Measurements from ENCODE around the gene DIDO1.

The DIDO1 gene

GRCh38 chr20:62837790-62838127 lies 88.5 kb downstream of the DIDO1 start:
- no peaks in the 10 kb centered on the region for H3K27me3 Mint-ChIP-seq (ENCODE audit: low read depth)
- no peaks in the 10 kb centered on the region for H3K9me3 Mint-ChIP-seq
- no peak overlapping the region for H3K4me3 Mint-ChIP-seq
- H3K27ac Mint-ChIP-seq, result no peak overlapping the region
- H3K36me3 Mint-ChIP-seq (ENCODE audit: low read depth), result no peaks in the 10 kb centered on the region
- peaks cover 2% of the 10 kb centered on the region for H3K4me1 Mint-ChIP-seq (ENCODE audit: low read depth)

- Mint-ChIP-seq H3K27me3 (ENCODE audit: low read depth) (no peaks in the 10 kb centered on the region), H3K36me3 (ENCODE audit: low read depth) (no peaks in the 10 kb centered on the region), H3K27ac (no peak overlapping the region), H3K9me3 (no peaks in the 10 kb centered on the region), H3K4me3 (no peak overlapping the region), H3K4me1 (ENCODE audit: low read depth) (peaks cover 7% of the 10 kb centered on the region)
Measured at GRCh38 chr20:62836967-62837490, 89.3 kb downstream of the DIDO1 start.

DNA sequence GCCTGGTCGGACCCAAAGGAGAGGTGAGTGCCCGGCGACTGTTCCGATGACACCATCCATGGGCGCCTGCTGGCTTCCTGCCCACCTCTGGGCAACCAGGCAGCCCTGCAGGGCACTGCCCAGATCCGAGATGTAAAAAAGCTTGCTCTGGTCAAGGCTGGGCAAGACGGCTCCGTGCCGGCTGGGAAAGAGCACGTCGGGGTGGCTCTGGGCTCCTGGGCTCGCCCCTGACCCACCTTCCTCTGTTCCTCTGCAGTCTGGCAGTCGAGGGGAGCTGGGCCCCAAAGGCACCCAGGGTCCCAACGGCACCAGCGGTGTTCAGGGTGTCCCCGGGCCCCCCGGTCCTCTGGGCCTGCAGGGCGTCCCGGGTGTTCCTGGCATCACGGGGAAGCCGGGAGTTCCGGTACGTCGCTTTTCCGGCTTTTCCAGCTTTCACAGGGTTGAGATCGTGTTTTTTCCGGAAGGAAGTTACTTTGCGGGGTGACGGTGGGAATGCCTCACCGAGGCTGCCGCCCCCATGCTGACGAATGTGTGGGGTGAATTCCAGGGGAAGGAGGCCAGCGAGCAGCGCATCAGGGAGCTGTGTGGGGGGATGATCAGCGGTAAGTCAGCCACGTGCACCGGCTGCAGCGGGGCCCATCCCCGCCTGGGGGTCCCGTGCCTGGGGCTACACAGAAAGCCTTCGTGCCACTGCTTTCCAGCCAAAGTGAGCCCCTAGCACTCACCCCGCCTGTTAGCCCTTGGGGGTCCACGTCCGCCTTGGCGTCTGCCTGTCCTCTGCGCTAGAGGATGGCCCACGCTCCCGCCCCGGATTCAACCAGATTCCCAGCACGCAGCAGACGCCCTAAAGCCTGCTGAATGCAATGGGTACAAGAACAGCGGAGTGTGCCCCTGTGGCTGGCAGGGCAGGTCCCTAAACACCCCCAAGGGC lies 90.1 kb downstream of the DIDO1 start:
- Mint-ChIP-seq H3K9me3 (no peaks in the 10 kb centered on the region), H3K4me3 (no peak overlapping the region), H3K36me3 (ENCODE audit: low read depth) (no peaks in the 10 kb centered on the region), H3K27ac (no peak overlapping the region), H3K27me3 (ENCODE audit: low read depth) (no peaks in the 10 kb centered on the region), H3K4me1 (ENCODE audit: low read depth) (peaks cover 10% of the 10 kb centered on the region)

DNA sequence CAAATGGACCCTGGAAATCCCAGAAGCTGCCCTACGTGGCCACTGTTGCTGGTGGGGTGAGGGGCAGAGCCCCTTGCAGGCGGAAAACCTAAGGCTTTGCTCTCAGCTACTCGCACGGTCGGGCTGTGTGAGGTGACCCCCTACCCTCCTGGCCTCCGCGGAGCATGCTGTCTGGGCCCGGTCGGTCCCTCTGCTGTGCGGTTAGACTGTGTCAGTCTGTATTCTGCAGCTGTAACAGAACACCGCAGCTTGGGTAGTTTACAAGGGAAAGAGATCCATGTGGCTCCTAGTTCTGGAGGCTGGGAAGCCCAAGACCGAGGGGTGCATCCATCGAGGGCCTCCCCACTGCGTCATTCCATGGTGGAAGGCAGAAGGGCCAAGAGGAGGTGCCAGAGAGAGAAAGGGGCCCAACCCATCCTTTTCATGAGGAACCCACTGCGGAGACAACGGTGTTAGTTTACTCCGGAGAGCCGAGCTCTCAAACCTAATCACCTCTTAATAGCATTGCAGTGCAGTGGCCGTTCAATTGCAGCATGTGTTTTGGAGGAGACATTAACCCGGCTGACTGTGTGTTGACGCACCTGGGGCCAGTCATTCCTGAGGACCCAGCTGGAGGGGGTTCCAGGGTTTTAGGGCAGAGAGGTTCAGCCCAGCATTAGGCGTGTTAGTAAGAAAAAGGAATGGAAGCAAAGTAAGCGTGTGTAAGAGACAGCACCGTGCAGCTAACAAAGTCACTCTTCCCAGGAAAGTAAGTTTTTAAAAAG lies 91.2 kb downstream of the DIDO1 start:
- no peak overlapping the region for H3K4me3 Mint-ChIP-seq
- no peak overlapping the region for H3K27ac Mint-ChIP-seq
- H3K36me3 Mint-ChIP-seq (ENCODE audit: low read depth), result no peaks in the 10 kb centered on the region
- H3K9me3 Mint-ChIP-seq, result no peaks in the 10 kb centered on the region
- peaks cover 10% of the 10 kb centered on the region for H3K4me1 Mint-ChIP-seq (ENCODE audit: low read depth)
- H3K27me3 Mint-ChIP-seq (ENCODE audit: low read depth), result no peaks in the 10 kb centered on the region

- Mint-ChIP-seq H3K4me1 (ENCODE audit: low read depth) (peaks cover 10% of the 10 kb centered on the region), H3K27ac (no peak overlapping the region), H3K4me3 (no peak overlapping the region), H3K36me3 (ENCODE audit: low read depth) (no peaks in the 10 kb centered on the region), H3K9me3 (no peaks in the 10 kb centered on the region), H3K27me3 (ENCODE audit: low read depth) (no peaks in the 10 kb centered on the region)
Measured at GRCh38 chr20:62832951-62833391, 93.3 kb downstream of the DIDO1 start.

DNA sequence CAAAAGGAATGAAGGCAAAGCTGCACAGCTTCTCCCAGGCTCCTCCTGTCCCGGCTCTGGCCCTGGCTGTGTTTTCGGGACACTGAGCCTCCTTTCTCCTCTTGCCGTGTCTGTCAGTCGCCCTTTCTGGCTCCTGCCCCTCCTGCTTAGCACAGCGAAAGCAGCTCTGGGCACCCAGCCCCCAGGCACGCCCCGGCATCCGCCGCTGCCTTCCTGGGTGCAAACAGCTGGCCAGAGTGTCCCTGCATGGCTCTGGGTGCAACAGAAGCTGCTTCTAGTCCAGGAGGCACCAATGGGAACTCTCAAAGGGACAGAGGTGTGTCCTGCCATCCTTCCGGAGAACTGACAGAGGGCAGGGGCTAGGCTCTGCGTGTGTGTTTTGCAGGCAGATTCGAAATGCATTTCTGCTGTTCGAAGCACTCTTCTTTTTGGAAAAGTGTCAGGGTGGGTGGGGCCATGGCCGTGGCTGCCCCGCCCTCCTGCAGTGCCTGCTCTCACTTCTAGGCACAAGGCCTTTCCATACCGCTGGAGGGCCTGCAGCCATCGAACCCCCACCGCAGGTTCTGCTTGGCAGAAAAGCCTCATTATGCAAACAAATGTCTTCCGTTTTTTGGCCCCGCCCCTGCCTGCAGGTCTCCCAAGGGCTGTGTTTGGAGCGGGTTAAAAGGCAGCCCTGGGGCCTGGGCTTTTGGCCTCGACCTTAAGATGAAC lies 93.9 kb downstream of the DIDO1 start:
- Mint-ChIP-seq H3K4me1 (ENCODE audit: low read depth) (peaks cover 10% of the 10 kb centered on the region), H3K9me3 (no peaks in the 10 kb centered on the region), H3K27me3 (ENCODE audit: low read depth) (no peaks in the 10 kb centered on the region), H3K27ac (peak overlapping the region; percentile 52), H3K4me3 (no peak overlapping the region), H3K36me3 (ENCODE audit: low read depth) (no peaks in the 10 kb centered on the region)

DNA sequence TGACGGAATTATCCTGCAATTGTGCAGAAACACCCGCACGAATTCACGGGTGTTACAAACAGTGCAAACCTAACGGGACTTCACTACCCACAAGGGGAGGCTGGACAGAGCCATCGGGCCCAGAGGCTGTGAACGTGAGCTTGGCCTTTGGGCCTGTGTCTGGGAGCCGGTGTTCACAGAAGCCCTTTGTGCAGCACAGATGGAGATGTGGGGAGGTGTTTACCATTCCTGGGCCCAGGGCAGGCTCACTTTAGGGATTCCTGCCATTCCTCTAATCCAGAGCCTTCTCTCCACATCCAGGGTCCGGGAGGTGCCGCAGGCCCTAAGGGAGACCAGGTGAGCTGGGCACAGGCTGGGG lies 94.5 kb downstream of the DIDO1 start:
- Mint-ChIP-seq H3K9me3 (no peaks in the 10 kb centered on the region), H3K4me1 (ENCODE audit: low read depth) (peaks cover 10% of the 10 kb centered on the region), H3K27ac (peak overlapping the region; percentile 7), H3K27me3 (ENCODE audit: low read depth) (no peaks in the 10 kb centered on the region), H3K36me3 (ENCODE audit: low read depth) (no peaks in the 10 kb centered on the region), H3K4me3 (no peak overlapping the region)

DNA sequence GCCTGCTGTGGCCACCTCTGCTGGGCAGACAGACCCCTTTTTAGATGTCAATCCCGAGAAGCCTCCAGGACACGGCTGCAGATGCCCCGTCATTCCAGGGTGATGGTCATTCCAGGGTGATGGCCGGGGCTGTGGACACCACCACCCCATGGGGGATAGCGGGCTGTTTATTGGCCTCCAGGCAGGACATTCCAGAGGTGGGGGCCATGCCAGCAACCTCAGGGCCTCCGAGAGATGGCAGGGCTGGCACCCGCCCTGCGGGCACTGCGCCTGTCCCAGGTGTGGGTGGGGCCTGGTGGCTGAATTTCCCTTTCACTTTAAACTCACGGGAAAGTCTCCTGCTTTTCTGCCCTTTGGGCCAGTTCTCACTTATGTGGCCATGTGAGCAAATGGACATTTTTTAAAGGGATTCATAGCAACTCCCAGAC lies 94.9 kb downstream of the DIDO1 start:
- no peak overlapping the region for H3K27ac Mint-ChIP-seq
- H3K27me3 Mint-ChIP-seq (ENCODE audit: low read depth), result no peaks in the 10 kb centered on the region
- H3K4me3 Mint-ChIP-seq, result no peak overlapping the region
- H3K36me3 Mint-ChIP-seq (ENCODE audit: low read depth), result no peaks in the 10 kb centered on the region
- peaks cover 10% of the 10 kb centered on the region for H3K4me1 Mint-ChIP-seq (ENCODE audit: low read depth)
- no peaks in the 10 kb centered on the region for H3K9me3 Mint-ChIP-seq

GRCh38 chr20:62830821-62831220 lies 95.5 kb downstream of the DIDO1 start:
- Mint-ChIP-seq H3K27me3 (ENCODE audit: low read depth) (no peaks in the 10 kb centered on the region), H3K4me3 (no peak overlapping the region), H3K36me3 (ENCODE audit: low read depth) (no peaks in the 10 kb centered on the region), H3K9me3 (no peaks in the 10 kb centered on the region), H3K27ac (no peak overlapping the region), H3K4me1 (ENCODE audit: low read depth) (peaks cover 10% of the 10 kb centered on the region)

GRCh38 chr20:62830251-62830650 lies 96.1 kb downstream of the DIDO1 start:
- H3K4me1 Mint-ChIP-seq (ENCODE audit: low read depth), result peaks cover 10% of the 10 kb centered on the region
- no peaks in the 10 kb centered on the region for H3K9me3 Mint-ChIP-seq
- no peaks in the 10 kb centered on the region for H3K27me3 Mint-ChIP-seq (ENCODE audit: low read depth)
- no peaks in the 10 kb centered on the region for H3K36me3 Mint-ChIP-seq (ENCODE audit: low read depth)
- H3K4me3 Mint-ChIP-seq, result no peak overlapping the region
- no peak overlapping the region for H3K27ac Mint-ChIP-seq

GRCh38 chr20:62829231-62830230 lies 96.8 kb downstream of the DIDO1 start:
- Mint-ChIP-seq H3K4me3 (no peak overlapping the region), H3K36me3 (ENCODE audit: low read depth) (no peaks in the 10 kb centered on the region), H3K9me3 (no peaks in the 10 kb centered on the region), H3K4me1 (ENCODE audit: low read depth) (peaks cover 10% of the 10 kb centered on the region), H3K27me3 (ENCODE audit: low read depth) (no peaks in the 10 kb centered on the region), H3K27ac (no peak overlapping the region)

GRCh38 chr20:62828511-62829230 lies 97.6 kb downstream of the DIDO1 start:
- Mint-ChIP-seq H3K27ac (no peak overlapping the region), H3K4me3 (no peak overlapping the region), H3K36me3 (ENCODE audit: low read depth) (no peaks in the 10 kb centered on the region), H3K9me3 (no peaks in the 10 kb centered on the region), H3K27me3 (ENCODE audit: low read depth) (no peaks in the 10 kb centered on the region), H3K4me1 (ENCODE audit: low read depth) (peaks cover 10% of the 10 kb centered on the region)

DNA sequence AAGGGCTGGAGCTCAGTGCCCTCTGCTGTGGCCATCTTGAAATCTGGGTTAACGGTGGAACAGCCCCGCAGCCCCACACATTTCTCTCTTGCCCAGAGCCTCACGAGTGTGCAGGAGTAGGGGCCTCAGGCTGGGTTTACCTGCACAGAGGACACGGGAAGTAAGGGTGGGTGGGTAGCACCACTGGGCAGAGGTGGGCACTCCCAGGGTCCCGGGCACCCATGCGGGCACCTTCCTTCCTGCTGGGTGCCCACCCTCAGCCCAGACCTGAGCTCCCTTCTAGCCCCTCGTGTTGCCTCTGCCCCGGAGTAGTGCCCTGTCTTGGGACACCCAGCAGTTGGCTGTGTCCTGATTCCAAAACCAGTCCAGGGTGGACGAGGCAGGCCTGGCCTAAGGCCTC lies 98.3 kb downstream of the DIDO1 start:
- Mint-ChIP-seq H3K4me3 (no peak overlapping the region), H3K27me3 (ENCODE audit: low read depth) (no peaks in the 10 kb centered on the region), H3K27ac (no peak overlapping the region), H3K4me1 (ENCODE audit: low read depth) (peaks cover 10% of the 10 kb centered on the region), H3K9me3 (no peaks in the 10 kb centered on the region), H3K36me3 (ENCODE audit: low read depth) (no peaks in the 10 kb centered on the region)
